PC-3 (cell line): ENCODE results near the gene TBC1D8. TPM values are rescaled to one million over a fixed set of nuclear protein-coding genes. Genes with fewer than 3 reads are reported as not detected.

Experiments
- ATAC-seq: fragments of 200-7000 bp; cut with Tn5 transposase; 2 replicates; pipeline ENCODE4 v1.9.1; 2020; ENCODE audit warnings: mild to moderate bottlenecking, moderate library complexity
- BruUV-seq: library from RNA; stranded (reverse); fragments of 400-500 nt; replicated peaks from 2 replicates; lab custom pipeline; 2021; lab: Mats Ljungman, UMichigan
- CTCF ChIA-PET: fragments of 300-600 bp; sonication (Branson Sonifier 250); formaldehyde crosslinking; loops from one replicate; lab custom pipeline; 2022; ENCODE audit warnings: antibody characterized with exemption; lab: Charles Lee
- POLR2A ChIA-PET: fragments of 300-600 bp; sonication (Branson Sonifier 250); formaldehyde crosslinking; loops from one replicate; lab custom pipeline; 2022; ENCODE audit warnings: antibody characterized with exemption; ENCODE audit not compliant: unreplicated experiment; lab: Charles Lee
- DNase-seq: peaks from one replicate; pipeline ENCODE4 v3.0.0-alpha.2; 2015
- H2AFZ ChIP-seq: fragments of 300-600 bp; sonication (generic); 2 replicates; pipeline ENCODE4 v1.6.0; 2016; ENCODE audit warnings: antibody characterized with exemption, low read length
- H3F3A ChIP-seq: fragments of 300-600 bp; sonication (generic); one replicate; pipeline ENCODE4 v1.6.0; 2017; ENCODE audit warnings: antibody characterized with exemption, low read length, control low read depth, mild to moderate bottlenecking; ENCODE audit not compliant: unreplicated experiment
- H3K27ac ChIP-seq: fragments of 300-600 bp; sonication (generic); 2 replicates; pipeline ENCODE4 v1.5.1; 2016; ENCODE audit warnings: mild to moderate bottlenecking, low read length
- H3K27me3 ChIP-seq: fragments of 300-600 bp; sonication (generic); 2 replicates; pipeline ENCODE4 v1.6.1; 2016; ENCODE audit warnings: low read length, mixed read lengths
- H3K36me3 ChIP-seq: fragments of 300-600 bp; sonication (generic); 2 replicates; pipeline ENCODE4 v1.6.1; 2016; ENCODE audit warnings: low read depth, mixed run types, low read length, mixed read lengths
- H3K4me1 ChIP-seq: fragments of 300-600 bp; sonication (generic); 2 replicates; pipeline ENCODE4 v1.5.1; 2016; ENCODE audit warnings: low read length; ENCODE audit not compliant: insufficient read depth
- H3K4me2 ChIP-seq: fragments of 300-600 bp; sonication (generic); 2 replicates; pipeline ENCODE4 v1.6.0; 2016; ENCODE audit warnings: low read length
- H3K4me3 ChIP-seq: fragments of 300-600 bp; sonication (generic); 2 replicates; pipeline ENCODE4 v1.5.1; 2016; ENCODE audit warnings: mild to moderate bottlenecking, low read length, mixed read lengths
- H3K79me2 ChIP-seq: fragments of 300-600 bp; sonication (generic); 2 replicates; pipeline ENCODE4 v1.6.1; 2017; ENCODE audit warnings: low read length, mixed read lengths
- H3K9ac ChIP-seq: fragments of 300-600 bp; sonication (generic); 2 replicates; pipeline ENCODE4 v1.6.0; 2016; ENCODE audit warnings: mild to moderate bottlenecking, low read length
- H3K9me2 ChIP-seq: fragments of 300-600 bp; sonication (generic); replicated peaks from 2 replicates; pipeline ENCODE4 v1.6.1; 2016; ENCODE audit warnings: mixed run types, low read length, mixed read lengths
- H3K9me3 ChIP-seq: fragments of 300-600 bp; sonication (generic); 2 replicates; pipeline ENCODE4 v1.6.1; 2016; ENCODE audit warnings: low read length, mixed read lengths
- H4K20me1 ChIP-seq: fragments of 300-600 bp; sonication (generic); 2 replicates; pipeline ENCODE4 v1.6.1; 2016; ENCODE audit warnings: low read length, mixed read lengths
- EZH2 ChIP-seq: fragments of 300-600 bp; sonication (generic); IDR thresholded peaks from one replicate; pipeline ENCODE4 v1.6.1; 2017; ENCODE audit warnings: antibody characterized with exemption, mild to moderate bottlenecking, low read length; ENCODE audit not compliant: unreplicated experiment
- EZH2phosphoT487 ChIP-seq: fragments of 300-600 bp; sonication (generic); IDR thresholded peaks from 2 replicates; pipeline ENCODE4 v1.6.1; 2018; ENCODE audit warnings: mild to moderate bottlenecking, antibody characterized with exemption, low read length, borderline replicate concordance
- intact Hi-C: fragments of 100-400 bp; cut with micrococcal nuclease; formaldehyde crosslinking; loops from 2 replicates; pipeline ENCODE4 v1.9.0; 2023
- total RNA-seq: library from RNA; depleted of rRNA; stranded (reverse); fragments of >200 nt; gene quantifications from 2 replicates; pipeline ENCODE4 v1.2.3, GENCODE V29; 2014
- TF ChIP-seq, protein P1 (sequence below): fragments of 300-600 bp; sonication (generic); conservative IDR thresholded peaks from 2 replicates; pipeline ENCODE4 v1.5.1; 2017; ENCODE audit warnings: antibody characterized with exemption, low read depth, mild to moderate bottlenecking, low read length

Gene TBC1D8
- total RNA-seq, 1 experiment from 2014 or later: 39.7 TPM

DNA sequence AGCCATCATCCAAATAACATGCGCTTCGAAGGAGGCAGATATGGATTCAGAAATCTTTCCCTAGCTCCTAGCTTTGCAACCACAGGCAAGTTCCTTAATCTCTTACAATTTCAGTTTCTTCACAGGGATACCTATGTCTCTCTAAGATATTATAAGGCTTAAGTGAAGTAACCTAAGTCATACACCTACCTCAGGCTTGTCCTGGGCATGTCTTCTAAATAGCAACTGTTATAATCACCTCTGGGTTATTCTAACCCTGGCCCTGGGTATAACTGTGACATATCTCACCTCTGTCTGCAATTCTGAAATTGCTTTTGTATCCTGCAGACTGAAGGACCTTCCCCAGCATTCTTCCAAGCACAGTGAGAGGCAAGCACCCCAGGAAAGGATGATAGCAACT lies 8.3 kb upstream of the TBC1D8 start:
- Histone ChIP-seq H3K79me2 (no peaks in the 10 kb centered on the region), H3K9me3 (no peaks in the 10 kb centered on the region), H3K27me3 (no peaks in the 10 kb centered on the region), H3F3A (no peaks in the 10 kb centered on the region), H3K27ac (no peak overlapping the region), H2AFZ (no peak overlapping the region), H4K20me1 (no peaks in the 10 kb centered on the region), H3K4me1 (peaks cover 13% of the 10 kb centered on the region), H3K9ac (no peak overlapping the region), H3K4me2 (no peak overlapping the region), H3K4me3 (no peak overlapping the region), H3K36me3 (no peaks in the 10 kb centered on the region), H3K9me2 (no peaks in the 10 kb centered on the region)
- POLR2A ChIA-PET: no interaction called here
- BruUV-seq: no TSS peak
- intact Hi-C loops: no loop called here
- DNase-seq: no peak
- CTCF ChIA-PET: interaction anchor here (1.6 kb wide), 1 partner anchor 36 kb away, joined by 6 read pairs; no protein-coding TSS in a partner anchor
- no peak for ATAC-seq
- TF ChIP-seq EZH2phosphoT487 (no peak), EZH2 (no peak)
- TF ChIP-seq, protein P1, sequence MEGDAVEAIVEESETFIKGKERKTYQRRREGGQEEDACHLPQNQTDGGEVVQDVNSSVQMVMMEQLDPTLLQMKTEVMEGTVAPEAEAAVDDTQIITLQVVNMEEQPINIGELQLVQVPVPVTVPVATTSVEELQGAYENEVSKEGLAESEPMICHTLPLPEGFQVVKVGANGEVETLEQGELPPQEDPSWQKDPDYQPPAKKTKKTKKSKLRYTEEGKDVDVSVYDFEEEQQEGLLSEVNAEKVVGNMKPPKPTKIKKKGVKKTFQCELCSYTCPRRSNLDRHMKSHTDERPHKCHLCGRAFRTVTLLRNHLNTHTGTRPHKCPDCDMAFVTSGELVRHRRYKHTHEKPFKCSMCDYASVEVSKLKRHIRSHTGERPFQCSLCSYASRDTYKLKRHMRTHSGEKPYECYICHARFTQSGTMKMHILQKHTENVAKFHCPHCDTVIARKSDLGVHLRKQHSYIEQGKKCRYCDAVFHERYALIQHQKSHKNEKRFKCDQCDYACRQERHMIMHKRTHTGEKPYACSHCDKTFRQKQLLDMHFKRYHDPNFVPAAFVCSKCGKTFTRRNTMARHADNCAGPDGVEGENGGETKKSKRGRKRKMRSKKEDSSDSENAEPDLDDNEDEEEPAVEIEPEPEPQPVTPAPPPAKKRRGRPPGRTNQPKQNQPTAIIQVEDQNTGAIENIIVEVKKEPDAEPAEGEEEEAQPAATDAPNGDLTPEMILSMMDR: no peak

DNA sequence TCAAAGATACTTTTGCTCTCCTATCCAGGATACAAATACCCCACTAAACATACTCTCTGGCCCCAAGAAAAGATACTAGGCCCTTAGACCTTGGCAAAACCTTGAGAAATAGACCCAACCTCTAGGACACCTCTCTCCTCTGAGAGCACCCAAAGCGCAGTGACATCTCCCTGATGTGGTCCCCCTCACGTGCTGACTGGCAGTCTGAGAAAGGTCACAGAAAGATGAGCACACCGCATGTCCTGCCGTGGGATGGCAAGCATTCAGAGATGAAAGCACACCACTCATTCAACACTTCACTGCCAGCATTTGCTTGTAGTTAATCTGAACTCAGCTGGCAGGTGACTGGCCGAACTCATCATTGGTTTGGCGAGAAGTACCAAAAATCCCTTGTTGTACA lies 6.1 kb upstream of the TBC1D8 start:
- TF ChIP-seq EZH2 (no peak), EZH2phosphoT487 (no peak)
- TF ChIP-seq, protein P1: no peak
- H3F3A ChIP-seq: no peaks in the 10 kb centered on the region
- intact Hi-C loops: no loop called here
- no peaks in the 10 kb centered on the region for H3K9me3 ChIP-seq
- H3K27ac ChIP-seq: no peak overlapping the region
- BruUV-seq: no TSS peak
- H3K9ac ChIP-seq: no peak overlapping the region
- H3K4me1 ChIP-seq: peaks cover 25% of the 10 kb centered on the region
- ChIA-PET CTCF (no interaction called here), POLR2A (no interaction called here)
- no peaks in the 10 kb centered on the region for H3K36me3 ChIP-seq
- no peaks in the 10 kb centered on the region for H3K27me3 ChIP-seq
- H3K79me2 ChIP-seq: no peaks in the 10 kb centered on the region
- no peak overlapping the region for H3K4me3 ChIP-seq
- DNase-seq (no peak), ATAC-seq (no peak)
- no peaks in the 10 kb centered on the region for H4K20me1 ChIP-seq
- no peaks in the 10 kb centered on the region for H3K9me2 ChIP-seq
- H3K4me2 ChIP-seq: no peak overlapping the region
- no peak overlapping the region for H2AFZ ChIP-seq

DNA sequence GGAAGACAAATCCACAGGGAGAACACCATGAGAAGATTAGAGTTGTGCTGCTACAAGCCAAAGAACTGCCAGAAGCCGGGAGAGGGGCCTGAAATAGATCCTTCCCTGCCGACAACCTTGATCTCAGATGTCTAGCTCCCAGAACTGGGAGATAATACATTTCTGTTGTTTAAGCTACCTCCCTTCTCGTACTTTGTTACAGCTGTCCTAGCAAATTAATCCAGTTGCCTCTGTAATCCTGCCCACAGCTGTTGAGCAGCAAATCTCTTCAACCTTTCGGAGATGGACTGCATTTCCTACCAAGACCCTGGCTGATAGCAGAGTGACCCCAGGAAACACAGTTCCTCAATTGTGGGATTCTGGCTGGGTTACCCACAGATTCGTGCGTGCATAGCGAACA lies 2.6 kb upstream of the TBC1D8 start:
- no peak for DNase-seq
- Histone ChIP-seq H2AFZ (no peak overlapping the region), H4K20me1 (peaks cover 19% of the 10 kb centered on the region), H3K27me3 (no peaks in the 10 kb centered on the region), H3K36me3 (no peaks in the 10 kb centered on the region), H3K4me1 (peaks cover 25% of the 10 kb centered on the region), H3K27ac (no peak overlapping the region), H3K79me2 (peaks cover 21% of the 10 kb centered on the region), H3K9ac (no peak overlapping the region), H3F3A (no peaks in the 10 kb centered on the region), H3K9me3 (no peaks in the 10 kb centered on the region), H3K9me2 (no peaks in the 10 kb centered on the region), H3K4me3 (no peak overlapping the region), H3K4me2 (no peak overlapping the region)
- ChIA-PET CTCF (no interaction called here), POLR2A (no interaction called here)
- no TSS peak for BruUV-seq
- no peak for ATAC-seq
- no peak for TF ChIP-seq EZH2phosphoT487
- intact Hi-C loops: loop anchor here (2.0 kb wide), 1 partner anchor 51 kb away; no protein-coding TSS in a partner anchor
